HEK293 (cell line): ENCODE data around the gene PAGE2.

Experiments
- FEZF1 ChIP-seq: fragments of 450-650 bp; formaldehyde crosslinking; IDR thresholded peaks from 2 replicates; pipeline ENCODE4 v1.5.1; 2016; ENCODE audit warnings: missing biosample characterization, missing genetic modification characterization
- TRIM28 ChIP-seq: IDR thresholded peaks from 2 replicates; pipeline ENCODE4 v1.6.1; 2011; ENCODE audit warnings: low read length, control low read depth, borderline replicate concordance
- ZNF624 ChIP-seq: fragments of 450-650 bp; formaldehyde crosslinking; IDR thresholded peaks from 2 replicates; pipeline ENCODE4 v1.5.1; 2017; ENCODE audit warnings: missing biosample characterization, missing genetic modification characterization
- TF ChIP-seq, protein P1 (sequence below): fragments of 450-650 bp; formaldehyde crosslinking; IDR thresholded peaks from 2 replicates; pipeline ENCODE4 v1.5.1; 2016; ENCODE audit warnings: missing biosample characterization, missing genetic modification characterization
- TF ChIP-seq, protein P2 (sequence below): fragments of 450-650 bp; formaldehyde crosslinking; IDR thresholded peaks from 2 replicates; pipeline ENCODE4 v1.5.1; 2016; ENCODE audit warnings: missing biosample characterization, missing genetic modification characterization

DNA sequence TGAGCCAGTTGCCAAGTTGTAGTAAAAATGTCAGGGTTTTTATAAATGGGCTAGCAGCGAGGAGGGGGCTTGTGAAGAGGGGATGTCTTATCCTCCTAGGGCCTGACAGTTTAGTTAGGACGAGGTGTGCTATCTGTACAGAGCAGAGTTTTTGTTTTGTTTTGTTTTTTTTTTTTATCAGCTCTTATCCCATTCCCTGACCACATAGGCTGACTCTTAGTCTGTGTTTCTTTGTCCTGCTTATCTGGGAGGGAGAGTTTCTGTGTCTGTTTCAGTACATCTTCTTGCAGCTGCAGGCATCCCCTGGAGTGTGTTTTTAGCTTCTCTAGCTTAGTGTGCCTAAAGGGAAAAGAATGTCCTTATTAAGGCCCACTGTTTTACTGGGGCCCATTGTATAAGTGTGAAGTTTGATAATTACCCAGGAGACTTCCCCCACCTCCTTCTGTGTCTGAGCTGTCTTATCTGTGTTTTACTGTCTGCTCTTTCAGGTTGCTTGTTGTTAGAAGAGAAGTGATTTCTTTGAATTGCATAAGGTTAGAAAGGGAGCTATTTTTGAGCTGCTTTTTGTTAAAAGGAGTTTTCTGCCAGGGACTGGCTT is 32.0 kb downstream of the PAGE2 start:
- TF ChIP-seq, protein P1, sequence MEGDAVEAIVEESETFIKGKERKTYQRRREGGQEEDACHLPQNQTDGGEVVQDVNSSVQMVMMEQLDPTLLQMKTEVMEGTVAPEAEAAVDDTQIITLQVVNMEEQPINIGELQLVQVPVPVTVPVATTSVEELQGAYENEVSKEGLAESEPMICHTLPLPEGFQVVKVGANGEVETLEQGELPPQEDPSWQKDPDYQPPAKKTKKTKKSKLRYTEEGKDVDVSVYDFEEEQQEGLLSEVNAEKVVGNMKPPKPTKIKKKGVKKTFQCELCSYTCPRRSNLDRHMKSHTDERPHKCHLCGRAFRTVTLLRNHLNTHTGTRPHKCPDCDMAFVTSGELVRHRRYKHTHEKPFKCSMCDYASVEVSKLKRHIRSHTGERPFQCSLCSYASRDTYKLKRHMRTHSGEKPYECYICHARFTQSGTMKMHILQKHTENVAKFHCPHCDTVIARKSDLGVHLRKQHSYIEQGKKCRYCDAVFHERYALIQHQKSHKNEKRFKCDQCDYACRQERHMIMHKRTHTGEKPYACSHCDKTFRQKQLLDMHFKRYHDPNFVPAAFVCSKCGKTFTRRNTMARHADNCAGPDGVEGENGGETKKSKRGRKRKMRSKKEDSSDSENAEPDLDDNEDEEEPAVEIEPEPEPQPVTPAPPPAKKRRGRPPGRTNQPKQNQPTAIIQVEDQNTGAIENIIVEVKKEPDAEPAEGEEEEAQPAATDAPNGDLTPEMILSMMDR (tag by site-specific recombination) = no peak
- no peak for TF ChIP-seq FEZF1
- TF ChIP-seq TRIM28 = no peak
- TF ChIP-seq, protein P2, sequence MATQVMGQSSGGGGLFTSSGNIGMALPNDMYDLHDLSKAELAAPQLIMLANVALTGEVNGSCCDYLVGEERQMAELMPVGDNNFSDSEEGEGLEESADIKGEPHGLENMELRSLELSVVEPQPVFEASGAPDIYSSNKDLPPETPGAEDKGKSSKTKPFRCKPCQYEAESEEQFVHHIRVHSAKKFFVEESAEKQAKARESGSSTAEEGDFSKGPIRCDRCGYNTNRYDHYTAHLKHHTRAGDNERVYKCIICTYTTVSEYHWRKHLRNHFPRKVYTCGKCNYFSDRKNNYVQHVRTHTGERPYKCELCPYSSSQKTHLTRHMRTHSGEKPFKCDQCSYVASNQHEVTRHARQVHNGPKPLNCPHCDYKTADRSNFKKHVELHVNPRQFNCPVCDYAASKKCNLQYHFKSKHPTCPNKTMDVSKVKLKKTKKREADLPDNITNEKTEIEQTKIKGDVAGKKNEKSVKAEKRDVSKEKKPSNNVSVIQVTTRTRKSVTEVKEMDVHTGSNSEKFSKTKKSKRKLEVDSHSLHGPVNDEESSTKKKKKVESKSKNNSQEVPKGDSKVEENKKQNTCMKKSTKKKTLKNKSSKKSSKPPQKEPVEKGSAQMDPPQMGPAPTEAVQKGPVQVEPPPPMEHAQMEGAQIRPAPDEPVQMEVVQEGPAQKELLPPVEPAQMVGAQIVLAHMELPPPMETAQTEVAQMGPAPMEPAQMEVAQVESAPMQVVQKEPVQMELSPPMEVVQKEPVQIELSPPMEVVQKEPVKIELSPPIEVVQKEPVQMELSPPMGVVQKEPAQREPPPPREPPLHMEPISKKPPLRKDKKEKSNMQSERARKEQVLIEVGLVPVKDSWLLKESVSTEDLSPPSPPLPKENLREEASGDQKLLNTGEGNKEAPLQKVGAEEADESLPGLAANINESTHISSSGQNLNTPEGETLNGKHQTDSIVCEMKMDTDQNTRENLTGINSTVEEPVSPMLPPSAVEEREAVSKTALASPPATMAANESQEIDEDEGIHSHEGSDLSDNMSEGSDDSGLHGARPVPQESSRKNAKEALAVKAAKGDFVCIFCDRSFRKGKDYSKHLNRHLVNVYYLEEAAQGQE (tag by site-specific recombination) = no peak
- no peak for TF ChIP-seq ZNF624 (tag by site-specific recombination)
